Suprapubic skin (tissue), 4 donors: ENCODE data around the gene FAM149A.

Experiments
- POLR2A ChIP-seq, 2 donors: fragments of 450-650 bp; IDR thresholded peaks; one replicate each; pipeline ENCODE4 v1.6.1; 2017; ENCODE audit warnings: antibody characterized with exemption in 2 of 2, mild to moderate bottlenecking in 2 of 2, moderate library complexity in 2 of 2
- POLR2AphosphoS5 ChIP-seq, 3 donors: sonication (generic); formaldehyde crosslinking; IDR thresholded peaks; one replicate each; pipeline ENCODE4 v1.6.1; 2017; ENCODE audit warnings: antibody characterized with exemption in 3 of 3
- TF ChIP-seq, protein P1 (sequence below), 2 donors: fragments of 200-600 bp in 1 of 2; fragments of 450-650 bp in 1 of 2; sonication (generic) in 1 of 2; IDR thresholded peaks; one replicate each; pipeline ENCODE4 v1.5.1; 2016 to 2019; ENCODE audit warnings: antibody characterized with exemption in 2 of 2, mild to moderate bottlenecking in 1 of 2, moderate library complexity in 1 of 2

DNA sequence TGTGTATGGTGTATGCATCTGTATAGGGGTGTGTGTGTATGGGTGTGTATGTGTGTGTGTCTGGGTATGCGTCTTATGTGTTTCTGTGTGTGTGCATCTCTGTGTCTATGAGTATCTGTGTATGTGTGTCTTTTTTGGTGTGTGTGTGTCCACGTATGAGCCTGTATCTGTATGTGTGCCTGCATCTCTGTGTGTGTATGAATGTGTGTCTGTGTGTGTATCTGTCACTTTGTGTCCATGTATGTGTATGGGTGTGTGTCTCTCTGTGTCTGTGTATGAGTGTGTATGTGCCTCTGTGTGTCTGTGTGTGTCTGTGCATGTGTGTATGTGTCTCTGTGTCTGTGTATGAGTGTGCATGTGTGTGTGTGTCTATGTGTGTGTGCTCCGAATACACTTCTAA, 24.3 kb downstream of the FAM149A start:
- TF ChIP-seq POLR2AphosphoS5 (IDR thresholded peaks at IDR 0.05) (no peak), POLR2A (IDR thresholded peaks at IDR 0.05) (no peak)
- TF ChIP-seq, protein P1, sequence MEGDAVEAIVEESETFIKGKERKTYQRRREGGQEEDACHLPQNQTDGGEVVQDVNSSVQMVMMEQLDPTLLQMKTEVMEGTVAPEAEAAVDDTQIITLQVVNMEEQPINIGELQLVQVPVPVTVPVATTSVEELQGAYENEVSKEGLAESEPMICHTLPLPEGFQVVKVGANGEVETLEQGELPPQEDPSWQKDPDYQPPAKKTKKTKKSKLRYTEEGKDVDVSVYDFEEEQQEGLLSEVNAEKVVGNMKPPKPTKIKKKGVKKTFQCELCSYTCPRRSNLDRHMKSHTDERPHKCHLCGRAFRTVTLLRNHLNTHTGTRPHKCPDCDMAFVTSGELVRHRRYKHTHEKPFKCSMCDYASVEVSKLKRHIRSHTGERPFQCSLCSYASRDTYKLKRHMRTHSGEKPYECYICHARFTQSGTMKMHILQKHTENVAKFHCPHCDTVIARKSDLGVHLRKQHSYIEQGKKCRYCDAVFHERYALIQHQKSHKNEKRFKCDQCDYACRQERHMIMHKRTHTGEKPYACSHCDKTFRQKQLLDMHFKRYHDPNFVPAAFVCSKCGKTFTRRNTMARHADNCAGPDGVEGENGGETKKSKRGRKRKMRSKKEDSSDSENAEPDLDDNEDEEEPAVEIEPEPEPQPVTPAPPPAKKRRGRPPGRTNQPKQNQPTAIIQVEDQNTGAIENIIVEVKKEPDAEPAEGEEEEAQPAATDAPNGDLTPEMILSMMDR (IDR thresholded peaks at IDR 0.05): no peak
